Measurements from ENCODE around the gene TGFBRAP1.

DNA sequence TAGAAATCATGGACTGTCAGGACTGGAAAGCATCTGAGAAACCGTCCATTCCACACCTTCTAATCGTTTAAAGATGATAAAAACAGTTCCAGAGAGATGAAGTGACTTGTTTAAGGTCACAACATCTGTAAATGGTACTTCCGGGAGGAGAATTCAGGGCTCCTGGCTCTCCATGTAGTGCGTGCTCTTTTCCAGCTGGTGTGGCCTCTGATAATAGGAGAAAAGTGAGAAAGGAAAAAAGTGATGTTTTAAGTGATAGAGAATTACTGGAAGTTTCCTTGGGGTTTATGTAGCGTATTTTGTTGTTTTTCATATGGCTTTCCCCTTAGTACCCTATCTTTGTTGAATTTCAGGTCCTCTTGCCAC lies 8.5 kb upstream of the TGFBRAP1 start:
- TF ChIP-seq POLR2A (IDR thresholded peaks at IDR 0.05; ENCODE audit: low read length) (no peak), GATA1 (IDR thresholded peaks at IDR 0.05; ENCODE audit: low read depth, low read length) (no peak)

Data from erythroblast (primary cell).